HEK293T (cell line): ENCODE results near the gene SLC25A1.
"Not testable (repeated sequence)": the region's sequence is repeated elsewhere in the genome, so short reads cannot be mapped to it uniquely, and the experiment has no call there.

Experiments
- CTCF ChIA-PET: fragments of 350-600 bp; formaldehyde crosslinking; extraction: SDS; loops from one replicate; lab custom pipeline; 2021; ENCODE audit warnings: antibody characterized with exemption, inconsistent platforms; lab: Yijun Ruan, JAX
- POLR2A ChIA-PET: fragments of 350-600 bp; formaldehyde crosslinking; extraction: SDS; loops from one replicate; lab custom pipeline; 2020; ENCODE audit warnings: antibody characterized with exemption, inconsistent platforms; lab: Yijun Ruan, JAX
- DNase-seq: peaks from one replicate; pipeline ENCODE4 v3.0.0; 2012; ENCODE audit warnings: mixed read lengths; ENCODE audit errors: extremely low spot score
- ARNT ChIP-seq: fragments of 450-650 bp; IDR thresholded peaks from 2 replicates; pipeline ENCODE4 v1.6.1; 2017; ENCODE audit warnings: mild to moderate bottlenecking
- BHLHE40 ChIP-seq: fragments of 450-650 bp; IDR thresholded peaks from 2 replicates; pipeline ENCODE4 v1.6.1; 2016; ENCODE audit warnings: mild to moderate bottlenecking, moderate library complexity, borderline replicate concordance
- CTBP1 ChIP-seq: fragments of 450-650 bp; IDR thresholded peaks from 2 replicates; pipeline ENCODE4 v1.6.1; 2016; ENCODE audit warnings: borderline replicate concordance
- ELF4 ChIP-seq: fragments of 450-650 bp; IDR thresholded peaks from 2 replicates; pipeline ENCODE4 v1.6.1; 2017; ENCODE audit warnings: antibody characterized with exemption
- FOXA1 ChIP-seq: fragments of 450-650 bp; IDR thresholded peaks from 2 replicates; pipeline ENCODE4 v1.6.1; 2016; ENCODE audit warnings: mild to moderate bottlenecking
- FOXK2 ChIP-seq: fragments of 450-650 bp; IDR thresholded peaks from 2 replicates; pipeline ENCODE4 v1.6.1; 2016; ENCODE audit warnings: mild to moderate bottlenecking
- FOXM1 ChIP-seq: fragments of 450-650 bp; IDR thresholded peaks from 2 replicates; pipeline ENCODE4 v1.6.1; 2017; ENCODE audit warnings: mild to moderate bottlenecking, borderline replicate concordance
- HDGF ChIP-seq: fragments of 450-650 bp; IDR thresholded peaks from 2 replicates; pipeline ENCODE4 v1.6.1; 2017; ENCODE audit warnings: antibody characterized with exemption, borderline replicate concordance
- L3MBTL2 ChIP-seq: fragments of 450-650 bp; conservative IDR thresholded peaks from 2 replicates; pipeline ENCODE4 v1.6.1; 2016; ENCODE audit warnings: mild to moderate bottlenecking
- LEF1 ChIP-seq: fragments of 450-650 bp; IDR thresholded peaks from 2 replicates; pipeline ENCODE4 v1.6.1; 2017; ENCODE audit warnings: mild to moderate bottlenecking, borderline replicate concordance
- NFRKB ChIP-seq: fragments of 450-650 bp; IDR thresholded peaks from 2 replicates; pipeline ENCODE4 v1.6.1; 2016; ENCODE audit warnings: mild to moderate bottlenecking, moderate library complexity
- SP1 ChIP-seq: fragments of 450-650 bp; IDR thresholded peaks from 2 replicates; pipeline ENCODE4 v1.6.1; 2017
- SUZ12 ChIP-seq: fragments of 450-650 bp; IDR thresholded peaks from 2 replicates; pipeline ENCODE4 v1.6.1; 2016; ENCODE audit warnings: mild to moderate bottlenecking
- TARDBP ChIP-seq: fragments of 450-650 bp; IDR thresholded peaks from 2 replicates; pipeline ENCODE4 v1.6.1; 2016
- ZNF384 ChIP-seq: fragments of 450-650 bp; IDR thresholded peaks from 2 replicates; pipeline ENCODE4 v1.6.1; 2016
- TF ChIP-seq, protein P1 (sequence below): fragments of 450-650 bp; IDR thresholded peaks from 2 replicates; pipeline ENCODE4 v1.6.1; 2016

Gene SLC25A1

DNA sequence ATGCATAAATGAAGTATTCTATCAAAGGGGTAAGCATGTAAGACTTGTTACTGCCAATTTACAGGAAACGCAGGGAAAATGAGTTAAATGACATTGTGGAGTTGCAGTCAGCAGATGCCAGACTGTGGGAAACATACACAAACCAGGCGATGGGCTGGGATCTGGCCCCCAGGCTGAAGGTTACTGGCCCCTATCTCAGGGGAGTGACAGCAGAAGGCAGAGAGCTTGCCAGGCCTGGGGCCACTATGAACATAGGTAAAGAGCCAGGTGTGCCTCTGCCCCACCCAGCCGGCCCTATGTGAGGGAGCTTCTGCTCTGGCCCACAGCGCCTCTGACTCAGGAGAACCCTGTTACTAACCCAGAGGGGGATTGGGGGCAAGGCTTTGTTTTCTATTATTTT is 26.1 kb upstream of the SLC25A1 start:
- no peak for DNase-seq

DNA sequence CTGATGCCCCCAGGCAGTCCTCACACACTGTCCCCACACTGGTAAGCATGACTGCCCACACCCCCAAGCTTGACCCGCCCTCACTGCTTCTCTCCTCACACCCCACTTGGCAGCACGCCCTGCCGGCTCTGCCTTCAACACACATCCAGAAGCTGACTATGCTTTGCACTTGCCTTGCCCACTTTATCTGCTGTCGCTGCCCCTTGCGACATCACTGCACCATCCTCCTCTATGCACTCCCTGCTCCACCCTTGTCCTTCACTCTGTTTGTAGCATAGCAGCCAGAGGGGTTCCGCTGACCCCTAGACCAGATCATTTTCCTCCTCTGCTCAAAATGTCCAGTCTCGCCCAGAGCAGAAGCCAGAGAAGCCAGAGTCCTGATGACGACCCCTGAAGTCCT is 25.3 kb upstream of the SLC25A1 start:
- DNase-seq: no peak
- POLR2A ChIA-PET: no interaction called here
- TF ChIP-seq FOXM1: no peak
- no peak for TF ChIP-seq ELF4
- TF ChIP-seq ZNF384: no peak
- TF ChIP-seq ARNT: no peak
- no peak for TF ChIP-seq L3MBTL2
- TF ChIP-seq LEF1: no peak
- no peak for TF ChIP-seq CTBP1
- no peak for TF ChIP-seq FOXK2
- TF ChIP-seq SUZ12: no peak
- no peak for TF ChIP-seq NFRKB
- no peak for TF ChIP-seq SP1
- no peak for TF ChIP-seq TARDBP
- CTCF ChIA-PET: no interaction called here

More for the DNA sequence above, 26.1 kb upstream of the SLC25A1 start:
- TF ChIP-seq SUZ12 (no peak), NFRKB (no peak), L3MBTL2 (no peak), FOXM1 (no peak), LEF1 (no peak), FOXA1 (no peak), SP1 (no peak), CTBP1 (no peak), ARNT (no peak), TARDBP (no peak), ELF4 (no peak), HDGF (no peak), BHLHE40 (no peak), ZNF384 (no peak)
- TF ChIP-seq, protein P1, sequence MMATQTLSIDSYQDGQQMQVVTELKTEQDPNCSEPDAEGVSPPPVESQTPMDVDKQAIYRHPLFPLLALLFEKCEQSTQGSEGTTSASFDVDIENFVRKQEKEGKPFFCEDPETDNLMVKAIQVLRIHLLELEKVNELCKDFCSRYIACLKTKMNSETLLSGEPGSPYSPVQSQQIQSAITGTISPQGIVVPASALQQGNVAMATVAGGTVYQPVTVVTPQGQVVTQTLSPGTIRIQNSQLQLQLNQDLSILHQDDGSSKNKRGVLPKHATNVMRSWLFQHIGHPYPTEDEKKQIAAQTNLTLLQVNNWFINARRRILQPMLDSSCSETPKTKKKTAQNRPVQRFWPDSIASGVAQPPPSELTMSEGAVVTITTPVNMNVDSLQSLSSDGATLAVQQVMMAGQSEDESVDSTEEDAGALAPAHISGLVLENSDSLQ: no peak
- CTCF ChIA-PET: interaction anchor here (2.2 kb wide), 1 partner anchor 25 kb away, joined by 5 read pairs; no protein-coding TSS in a partner anchor
- POLR2A ChIA-PET: interaction anchor here (1.3 kb wide), 1 partner anchor 26 kb away, joined by 5 read pairs; the partner anchor contains the start of gene SLC25A1

- DNase-seq, POLR2A ChIA-PET, CTCF ChIA-PET: not testable (repeated sequence)
Measured at GRCh38 chr22:19202799-19203186, 24.3 kb upstream of the SLC25A1 start.

DNA sequence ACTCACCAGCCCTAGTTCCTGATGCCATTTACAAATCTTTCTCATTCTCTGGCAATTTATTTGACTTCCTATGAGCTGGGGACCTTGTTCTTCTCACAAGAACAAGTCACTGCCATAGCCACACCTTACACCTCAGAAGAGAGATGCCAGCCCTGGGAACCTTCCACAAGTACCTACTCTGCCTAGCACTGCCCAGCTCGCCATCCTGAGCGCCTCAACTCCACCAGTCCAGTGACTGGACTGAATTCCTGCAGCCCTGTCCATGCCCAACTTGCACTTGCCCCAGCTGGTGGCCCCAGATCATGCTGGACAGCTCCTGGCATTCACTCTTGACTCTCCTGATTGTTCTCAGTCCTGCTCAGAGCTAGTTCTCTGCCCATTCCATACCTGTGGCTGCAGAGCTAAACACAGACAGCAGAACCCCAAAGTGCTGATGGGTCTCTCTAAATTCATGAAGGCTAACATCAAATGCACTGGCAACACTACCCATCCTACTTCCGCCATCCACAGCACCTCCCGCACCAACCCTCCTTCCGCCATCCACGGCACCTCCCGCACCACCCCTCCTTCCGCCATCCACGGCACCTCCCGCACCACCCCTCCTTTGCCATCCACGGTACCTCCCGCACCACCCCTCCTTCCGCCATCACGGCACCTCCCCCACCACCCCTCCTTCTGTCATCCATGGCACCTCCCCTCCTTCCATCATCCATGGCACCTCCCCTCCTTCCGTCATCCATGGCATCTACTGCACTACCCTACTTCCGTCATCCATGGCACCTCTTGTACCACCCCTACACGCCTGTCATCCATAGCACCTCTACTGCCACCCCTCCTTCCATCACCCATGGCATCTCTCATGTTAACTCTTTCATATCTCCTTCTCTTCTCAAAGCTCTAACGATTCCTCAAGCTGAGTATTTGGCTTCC is 23.6 kb upstream of the SLC25A1 start:
- POLR2A ChIA-PET: interaction anchor here (1.1 kb wide), 1 partner anchor 23 kb away, joined by 3 read pairs; the partner anchor contains the start of gene SLC25A1
- CTCF ChIA-PET: no interaction called here

GRCh38 chr22:19201130-19201868 is 22.8 kb upstream of the SLC25A1 start:
- no peak for DNase-seq
- CTCF ChIA-PET: no interaction called here
- TF ChIP-seq FOXA1 (no peak), ARNT (no peak), FOXK2 (no peak), BHLHE40 (no peak), NFRKB (no peak), ZNF384 (no peak), CTBP1 (no peak), TARDBP (no peak), SUZ12 (no peak)
- TF ChIP-seq, protein P1: no peak
- POLR2A ChIA-PET: interaction anchor here (1.1 kb wide), 2 partner anchors 13 to 23 kb away, joined by 3 read pairs; partner anchors contain the start of gene SLC25A1

More for the DNA sequence above, 23.6 kb upstream of the SLC25A1 start:
- no peak for TF ChIP-seq TARDBP
- no peak for TF ChIP-seq FOXM1
- no peak for TF ChIP-seq NFRKB
- TF ChIP-seq L3MBTL2: no peak
- TF ChIP-seq HDGF: no peak
- TF ChIP-seq FOXA1: no peak
- TF ChIP-seq FOXK2: no peak
- TF ChIP-seq SP1: no peak
- TF ChIP-seq LEF1: no peak
- TF ChIP-seq, protein P1: no peak
- no peak for TF ChIP-seq ARNT
- TF ChIP-seq SUZ12: no peak
- DNase-seq: no peak

DNA sequence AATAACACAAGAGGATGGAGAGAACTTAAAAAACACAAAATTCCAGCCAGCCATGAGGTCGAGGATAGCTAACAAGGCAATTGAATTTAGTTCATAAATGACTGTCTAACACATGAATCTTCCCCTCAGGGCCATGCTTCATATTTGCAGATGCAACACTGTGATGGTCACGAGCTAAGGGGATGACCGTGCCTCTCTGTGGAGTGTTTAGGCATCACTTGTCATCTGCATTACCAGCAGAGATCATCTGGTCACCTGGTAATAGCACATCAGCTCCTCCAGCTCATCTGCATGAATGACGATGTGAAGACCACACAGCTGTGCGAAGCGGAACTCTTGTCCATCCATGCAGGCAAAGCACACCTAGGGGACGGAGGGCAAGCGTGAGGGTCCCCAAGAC is 20.9 kb upstream of the SLC25A1 start:
- no peak for TF ChIP-seq FOXA1
- no peak for TF ChIP-seq SUZ12
- TF ChIP-seq ELF4: no peak
- TF ChIP-seq L3MBTL2: no peak
- TF ChIP-seq CTBP1: no peak
- no peak for TF ChIP-seq TARDBP
- TF ChIP-seq ARNT: no peak
- no peak for TF ChIP-seq FOXM1
- DNase-seq: no peak
- ChIA-PET CTCF (no interaction called here), POLR2A (no interaction called here)
